Psoas muscle (tissue), 8 donors: Measurements from ENCODE around the gene DISC1. TPM values are rescaled to one million over a fixed set of nuclear protein-coding genes. Genes with fewer than 3 reads are reported as not detected.
"Not testable (repeated sequence)": the region's sequence is repeated elsewhere in the genome, so short reads cannot be mapped to it uniquely, and the experiment has no call there.

ENCODE experiments used
- ATAC-seq, 4 donors: fragments of 200-7000 bp; cut with Tn5 transposase; one replicate each; pipeline ENCODE4 v1.9.1; 2020; ENCODE audit warnings: moderate library complexity in 3 of 4, mild to moderate bottlenecking in 2 of 4
- DNase-seq, 2 donors: peaks; one replicate each; pipeline ENCODE4 v3.0.0-alpha.2; 2020
- H3K27ac ChIP-seq: fragments of 200-600 bp; one replicate; pipeline ENCODE4 v1.8.0; 2022
- H3K27me3 ChIP-seq, 3 donors: fragments of 200-600 bp in 1 of 3; one replicate each; pipeline versions ENCODE4 v1.6.1 to v1.8.0; 2013 to 2022; ENCODE audit warnings: low read length in 2 of 3, mild to moderate bottlenecking in 2 of 3, moderate library complexity in 1 of 3; ENCODE audit not compliant: insufficient read depth in 3 of 3
- H3K36me3 ChIP-seq, 2 donors: fragments of 200-600 bp in 1 of 2; one replicate each; pipeline versions ENCODE4 v1.6.1 to v1.8.0; 2013 to 2022; ENCODE audit warnings: low read depth in 1 of 2, mild to moderate bottlenecking in 1 of 2, moderate library complexity in 1 of 2; ENCODE audit not compliant: insufficient read depth in 1 of 2
- H3K4me1 ChIP-seq: fragments of 200-600 bp; one replicate; pipeline ENCODE4 v1.8.0; 2022
- H3K4me3 ChIP-seq: fragments of 200-600 bp; one replicate; pipeline ENCODE4 v1.8.0; 2022; ENCODE audit warnings: mild to moderate bottlenecking
- H3K9me3 ChIP-seq: fragments of 200-600 bp; one replicate; pipeline ENCODE4 v1.8.0; 2022
- CTCF ChIP-seq: fragments of 200-600 bp; IDR thresholded peaks from one replicate; pipeline ENCODE4 v1.8.0; 2022; ENCODE audit warnings: antibody characterized with exemption
- WGBS, 3 donors: extraction: QIAGEN DNeasy Blood & Tissue Kit; methylation state at CpG; one replicate each; pipeline versions ENCODE4 v1.1.6 to v1.1.7; 2013; 5-methylcytosine and 5-hydroxymethylcytosine counted together
- intact Hi-C, 2 donors: fragments of 100-400 bp; cut with DNase I; formaldehyde crosslinking; loops; one replicate each; pipeline versions ENCODE4 v1.11.0 to v1.14.2; 2022
- polyA plus RNA-seq, 3 donors: library from polyadenylated mRNA; stranded (reverse); fragments of 200-250 nt; gene quantifications; one replicate each; pipeline ENCODE4 v1.2.3, GENCODE V29; 2013
- total RNA-seq, 4 donors: library from RNA; stranded (reverse); fragmentation: NEBNext Ultra II Directional in 2 of 4; extraction: Animal tissue kit (Norgen Biotek cat#: 25700) in 2 of 4; gene quantifications; one replicate each; pipeline versions ENCODE4 v1.2.1 to v1.2.4, GENCODE V29; 2021 to 2023
- donor health status: healthy with polysubstance abuse.
- donor health status: DM: no; HTN: no; CAD: no; lungs with moderate emphysema.
- donor health status: Bipolar disorder and iron deficiency.
- donor health status: healthy.
- donor health status: DM: yes; HTN: yes; CAD: no.
- donor health status: DM: no; HTN: no; CAD: no.
- donor health status: DM: no; HTN: no; CAD: no.
- donor health status: DM: yes; HTN: yes; CAD: no.

The DISC1 gene
- total and polyA plus RNA-seq, 7 donors: 0.35 to 2.8 (median 1.6) TPM

GRCh38 chr1:231899713-231900435 lies 273.3 kb downstream of the DISC1 start:
- Histone ChIP-seq H3K27me3 (no peaks in the 10 kb centered on the region), H3K4me3 (no peak overlapping the region), H3K27ac (no peak overlapping the region), H3K36me3 (no peaks in the 10 kb centered on the region), H3K4me1 (no peaks in the 10 kb centered on the region), H3K9me3 (no peaks in the 10 kb centered on the region)
- DNase-seq: no peak
- 75 to 80% (median 77%) methylated on average over 9 of the region's 9 CpGs for WGBS, 3 donors
- ATAC-seq: no peak
- intact Hi-C loops: no loop called here
- no peak for TF ChIP-seq CTCF

- H3K4me3 ChIP-seq: no peak overlapping the region
- H3K27me3 ChIP-seq: no peaks in the 10 kb centered on the region
- 94 to 99% (median 97%) methylated on average over 4 of the region's 4 CpGs for WGBS, 3 donors
- DNase-seq: no peak
- TF ChIP-seq CTCF: no peak
- intact Hi-C loops: no loop called here
- H3K4me1 ChIP-seq: no peaks in the 10 kb centered on the region
- H3K27ac ChIP-seq: no peak overlapping the region
- H3K36me3 ChIP-seq: no peaks in the 10 kb centered on the region
- no peaks in the 10 kb centered on the region for H3K9me3 ChIP-seq
- no peak for ATAC-seq
Observed at GRCh38 chr1:231903586-231904081, 277.0 kb downstream of the DISC1 start.

GRCh38 chr1:231907310-231907709 lies 280.7 kb downstream of the DISC1 start:
- DNase-seq, ATAC-seq, H3K9me3 ChIP-seq, H3K27me3 ChIP-seq, H3K4me3 ChIP-seq, H3K27ac ChIP-seq, intact Hi-C loops, H3K36me3 ChIP-seq, H3K4me1 ChIP-seq: not testable (repeated sequence)
- WGBS, 3 donors: 91 to 95% (median 92%) methylated on average over 2 of the region's 2 CpGs

- intact Hi-C loops: no loop called here
- ATAC-seq (no peak), DNase-seq (no peak)
- TF ChIP-seq CTCF: no peak
- Histone ChIP-seq H3K27me3 (no peaks in the 10 kb centered on the region), H3K36me3 (no peaks in the 10 kb centered on the region), H3K9me3 (no peaks in the 10 kb centered on the region), H3K4me3 (no peak overlapping the region), H3K4me1 (no peaks in the 10 kb centered on the region), H3K27ac (no peak overlapping the region)
- 85 to 89% (median 87%) methylated on average over 7 of the region's 7 CpGs for WGBS, 3 donors
Observed at GRCh38 chr1:231913493-231913892, 286.9 kb downstream of the DISC1 start.

- TF ChIP-seq CTCF: no peak
- ATAC-seq (no peak), DNase-seq (no peak)
- peaks cover 7% of the 10 kb centered on the region for H3K4me1 ChIP-seq
- no peaks in the 10 kb centered on the region for H3K36me3 ChIP-seq
- intact Hi-C loops: no loop called here
- WGBS, 3 donors: 56 to 74% (median 70%) methylated on average over 6 of the region's 6 CpGs
- no peaks in the 10 kb centered on the region for H3K27me3 ChIP-seq
- no peak overlapping the region for H3K4me3 ChIP-seq
- H3K9me3 ChIP-seq: no peaks in the 10 kb centered on the region
- H3K27ac ChIP-seq: no peak overlapping the region
Observed at GRCh38 chr1:231918239-231919015, 291.8 kb downstream of the DISC1 start.
